Panc1 (cell line): ENCODE data around the gene VAV3.

Experiments
- CTCF ChIP-seq: fragments of 450-650 bp; IDR thresholded peaks from 2 replicates; pipeline ENCODE4 v1.5.1; 2017; ENCODE audit warnings: mild to moderate bottlenecking
- POLR2AphosphoS5 ChIP-seq: IDR thresholded peaks from 2 replicates; pipeline ENCODE4 v1.6.1; 2012; ENCODE audit warnings: mild to moderate bottlenecking, low read depth, low read length, moderate library complexity

GRCh38 chr1:107541412-107541811 is 423.6 kb downstream of the VAV3 start:
- TF ChIP-seq CTCF (no peak), POLR2AphosphoS5 (no peak)
